Activated CD4-positive, alpha-beta T cell treated with anti-CD3 and anti-CD28 coated beads, Interleukin-2, Interleukin-6, amounts not matched to agents 100 ng/mL and 50 ng/mL, durations not matched to agents 16 hours and 8 hours (primary cell): ENCODE results near the gene CPLX3.

Experiments used
- DNase-seq: peaks from one replicate; pipeline ENCODE4 v3.0.0-alpha.2; 2020

CPLX3 gene

DNA sequence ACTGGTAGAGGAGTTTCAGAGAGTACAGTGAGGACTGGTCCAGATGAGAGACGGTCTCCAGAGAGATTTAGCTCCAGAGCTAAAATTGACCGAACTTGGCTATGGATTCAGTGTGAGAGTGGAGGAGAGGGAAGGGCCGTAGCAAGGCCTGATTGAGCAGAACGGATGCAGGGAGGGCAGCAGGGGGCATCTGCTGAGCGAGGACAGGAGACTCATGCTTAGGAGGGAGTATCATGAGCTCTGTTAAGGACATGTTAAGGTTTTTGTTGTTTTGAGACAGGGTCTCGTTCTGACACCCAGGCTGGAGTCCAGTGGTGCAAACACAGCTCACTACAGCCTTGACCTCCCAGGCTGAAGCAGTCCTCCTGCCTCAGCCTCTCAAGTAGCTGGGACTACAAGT lies 21.5 kb upstream of the CPLX3 start:
- DNase-seq: no peak

DNA sequence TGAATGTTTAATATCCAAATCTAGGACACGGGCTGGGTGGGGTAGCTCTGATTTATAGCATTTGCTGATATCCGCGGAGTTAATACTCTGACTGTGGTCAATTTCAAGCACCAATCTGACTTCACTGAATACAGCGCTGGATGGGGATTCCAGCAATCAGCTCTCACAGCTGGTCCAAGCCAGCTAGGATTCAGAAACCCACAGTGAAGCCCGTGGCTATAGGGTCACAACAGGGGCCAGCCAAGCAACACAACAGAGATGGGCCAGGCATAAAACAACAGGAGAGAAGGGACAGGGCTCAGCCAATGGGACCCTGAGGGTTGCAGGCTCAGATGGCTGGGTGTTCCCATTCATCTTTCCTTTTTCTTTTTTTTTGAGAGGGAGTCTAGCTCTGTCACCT lies 19.1 kb upstream of the CPLX3 start:
- no peak for DNase-seq

DNA sequence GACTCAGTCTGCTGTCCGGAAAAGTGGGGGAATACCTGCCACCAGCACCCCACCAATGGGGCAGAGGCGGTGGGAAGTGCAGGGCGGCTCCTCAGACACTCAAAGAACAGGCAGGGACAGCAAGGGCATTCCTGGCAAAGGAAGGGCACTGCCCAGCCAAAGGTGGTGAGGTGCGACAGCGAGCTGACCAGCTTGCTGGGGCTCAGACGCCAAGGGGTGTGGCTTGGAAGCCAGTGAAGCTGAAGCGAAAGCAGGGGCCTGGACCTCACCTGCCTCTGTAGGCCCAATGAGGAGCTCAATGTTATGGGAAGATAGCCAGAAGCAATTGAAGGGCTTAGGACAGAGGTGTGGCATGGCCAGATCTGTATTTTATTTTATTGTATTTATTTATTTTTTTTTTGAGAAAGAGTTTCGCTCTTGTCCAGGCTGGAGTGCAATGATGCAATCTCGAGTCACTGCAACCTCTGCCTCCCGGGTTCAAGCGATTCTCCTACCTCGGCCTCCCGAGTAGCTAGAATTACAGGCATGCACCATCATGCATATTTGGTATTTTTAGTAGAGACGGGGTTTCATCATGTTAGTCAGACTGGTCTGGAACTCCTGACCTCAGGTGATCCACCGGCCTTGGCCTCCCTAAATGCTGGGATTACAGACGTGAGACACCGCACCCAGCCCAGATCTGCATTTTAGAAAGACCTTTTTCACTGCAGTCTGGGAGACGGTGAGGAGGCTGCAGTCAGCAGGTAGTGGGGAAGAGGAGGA lies 18.2 kb upstream of the CPLX3 start:
- no peak for DNase-seq

DNA sequence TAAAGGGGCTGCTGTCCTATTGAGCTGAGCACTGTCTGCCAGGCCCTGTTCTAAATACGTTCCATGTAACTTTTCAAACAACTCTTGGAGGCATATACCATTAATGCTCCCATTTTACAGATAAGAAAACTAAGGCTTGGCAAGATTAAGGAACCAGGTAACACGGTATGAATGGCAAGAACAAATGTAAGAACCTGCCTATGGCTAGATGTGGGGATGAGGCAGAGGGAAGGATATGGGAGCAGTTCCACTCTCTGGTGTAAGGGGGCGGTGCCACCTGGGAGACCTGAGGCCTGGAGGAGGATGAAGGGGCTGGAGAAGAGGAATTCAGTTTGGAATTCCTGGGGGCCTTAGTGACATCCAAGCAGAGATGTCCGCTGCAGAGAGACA lies 17.6 kb upstream of the CPLX3 start:
- no peak for DNase-seq

DNA sequence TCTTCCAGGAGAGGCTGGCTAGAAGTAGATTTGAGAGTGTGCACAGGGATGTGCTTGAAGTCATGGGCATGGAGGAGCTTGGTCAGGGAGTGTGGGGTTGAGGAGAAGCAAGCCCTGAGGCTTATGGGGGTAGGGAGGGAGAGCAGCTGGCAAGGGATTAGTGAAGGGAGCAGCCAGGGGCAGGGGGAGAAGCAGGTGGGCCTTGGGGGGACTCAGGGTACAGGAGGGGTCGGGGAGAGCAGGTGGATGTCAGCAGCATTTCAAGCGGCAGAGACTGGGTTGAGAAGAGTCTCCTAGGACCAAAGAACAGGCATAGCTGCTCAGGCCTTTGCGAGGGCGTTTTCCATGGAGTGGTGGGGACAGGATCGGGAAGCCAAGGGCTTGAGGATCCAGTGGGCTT lies 17.2 kb upstream of the CPLX3 start:
- DNase-seq: no peak

DNA sequence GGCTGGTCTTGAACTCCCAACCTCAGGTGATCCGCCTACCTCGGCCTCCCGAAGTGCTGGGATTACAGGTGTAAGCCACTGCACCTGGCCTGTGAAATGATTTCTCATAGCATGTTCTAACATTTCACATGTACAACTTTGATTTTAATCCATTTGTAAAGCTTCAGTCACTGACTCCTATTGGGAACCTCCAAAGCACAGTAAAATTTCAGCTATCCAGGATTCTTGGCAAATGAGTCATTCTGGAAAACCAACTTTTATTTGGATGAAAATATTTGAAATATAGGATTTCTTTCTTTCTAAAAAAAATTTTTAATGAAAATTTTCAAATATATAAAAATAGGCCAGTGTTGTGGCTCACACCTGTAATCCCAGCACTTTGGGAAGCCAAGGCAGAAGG lies 16.5 kb upstream of the CPLX3 start:
- DNase-seq: no peak

DNA sequence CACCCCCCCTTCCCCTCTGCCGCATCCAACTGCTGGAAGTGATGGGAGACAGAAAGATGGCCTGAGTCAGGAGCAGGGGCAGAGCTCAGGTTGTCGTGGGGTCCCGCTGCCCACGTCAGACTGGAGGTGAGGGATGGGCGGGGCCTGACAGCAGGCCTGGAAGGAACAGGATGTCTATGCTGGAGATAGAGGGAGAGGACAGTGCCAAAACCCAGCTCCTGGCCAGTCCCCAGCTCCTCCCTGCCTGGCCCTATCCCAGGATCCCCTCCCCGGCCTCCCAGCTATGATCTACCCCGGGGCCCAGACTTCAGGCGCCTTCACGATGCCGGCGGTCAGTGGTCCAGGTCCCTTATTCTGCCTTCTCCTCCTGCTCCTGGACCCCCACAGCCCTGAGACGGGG lies 13.9 kb upstream of the CPLX3 start, which contains the start of gene LMAN1L:
TSS of gene LMAN1L (plus strand) at position 303 of the 400 bp plus-strand sequence. CDS start at position 323, 20 bp downstream.
- no peak for DNase-seq

DNA sequence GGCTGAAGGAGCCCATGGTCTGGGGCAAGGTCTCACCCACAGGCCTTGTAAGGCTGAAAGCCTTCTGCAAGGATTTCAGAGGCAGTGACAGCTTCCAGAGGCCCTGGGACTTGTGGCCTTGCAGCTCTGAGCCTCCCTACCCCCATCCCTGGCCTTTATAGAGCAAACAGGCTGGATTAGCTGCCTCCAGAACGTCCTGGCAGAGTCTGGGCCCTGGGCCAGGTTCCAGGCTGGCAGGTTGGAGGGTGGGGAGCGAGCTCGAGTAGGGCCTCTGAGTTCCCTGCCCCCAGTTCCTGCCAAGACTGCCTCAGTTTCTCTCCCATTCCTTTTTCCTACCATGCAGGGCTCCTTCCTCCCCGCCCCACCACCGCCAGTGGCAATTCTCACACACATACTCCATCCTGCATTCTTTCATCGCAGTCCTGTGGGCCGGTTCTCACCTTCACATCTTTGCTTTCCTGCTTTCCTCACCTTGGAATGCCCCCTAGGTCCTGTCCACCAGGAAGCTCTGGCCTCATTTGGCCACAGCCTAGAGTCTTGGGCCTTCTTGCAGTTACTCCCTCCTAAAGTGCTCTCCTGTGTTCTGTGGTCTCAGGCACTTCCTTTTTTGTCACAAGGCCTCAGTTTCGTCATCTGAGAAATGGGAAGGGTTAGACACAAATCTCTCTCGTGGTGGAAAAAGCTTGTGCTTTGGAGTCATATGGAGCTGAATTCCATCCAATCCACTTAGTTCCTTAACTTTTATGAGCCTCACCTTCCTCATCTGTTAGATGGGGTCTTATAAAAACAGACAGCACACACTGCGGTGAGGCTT lies 11.1 kb upstream of the CPLX3 start:
- no peak for DNase-seq

DNA sequence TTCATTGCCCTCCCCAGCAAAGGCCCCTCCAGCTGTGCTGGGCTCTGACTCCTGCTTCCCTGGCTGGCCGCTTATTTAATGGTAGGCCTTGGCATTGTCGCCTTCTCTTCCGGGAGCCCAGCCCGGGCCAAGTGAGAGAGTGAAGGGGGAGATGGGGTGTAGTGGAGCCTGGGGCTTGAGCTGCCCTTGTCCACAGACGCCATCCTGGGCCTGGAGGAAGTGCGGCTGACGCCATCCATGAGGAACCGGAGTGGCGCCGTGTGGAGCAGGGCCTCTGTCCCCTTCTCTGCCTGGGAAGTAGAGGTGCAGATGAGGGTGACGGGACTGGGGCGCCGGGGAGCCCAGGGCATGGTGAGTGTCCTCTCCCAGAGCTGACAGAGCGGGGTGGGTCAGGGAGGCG lies 10.5 kb upstream of the CPLX3 start:
- DNase-seq: no peak

DNA sequence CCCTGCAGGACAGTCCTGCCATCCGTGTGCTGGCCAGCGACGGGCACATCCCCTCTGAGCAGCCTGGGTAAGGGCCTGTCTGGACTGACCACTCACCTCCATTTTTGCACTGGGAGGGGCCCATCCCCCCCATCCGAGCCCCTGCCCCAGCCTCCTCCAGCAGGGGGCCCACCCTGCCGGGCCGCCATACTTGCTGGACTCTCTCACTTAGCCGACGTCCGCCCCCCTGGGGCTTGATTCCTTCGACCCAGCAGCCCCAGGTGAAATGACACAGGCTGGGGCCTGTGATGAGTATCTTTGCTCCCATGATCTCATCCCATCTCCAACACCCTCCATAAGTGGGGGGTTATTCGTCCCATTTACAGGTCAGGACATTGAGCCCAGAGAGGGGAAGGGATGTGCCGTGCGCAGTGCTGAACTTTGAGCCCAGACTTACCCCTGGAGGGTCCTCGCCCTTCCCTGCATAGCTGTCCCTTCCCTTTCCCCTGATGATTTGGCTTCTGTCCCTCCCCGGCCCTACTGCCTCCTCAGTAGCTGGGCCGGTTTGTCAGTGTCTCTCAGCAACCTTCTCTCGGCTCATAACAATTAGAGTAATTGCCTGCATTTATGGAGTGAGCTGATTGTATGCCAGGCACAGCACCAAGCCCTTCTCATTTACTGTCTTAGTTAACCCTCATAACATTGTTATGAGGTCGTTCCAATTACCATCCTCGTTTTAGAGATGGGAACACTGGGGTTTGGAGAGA lies 9.6 kb upstream of the CPLX3 start:
- no peak for DNase-seq

DNA sequence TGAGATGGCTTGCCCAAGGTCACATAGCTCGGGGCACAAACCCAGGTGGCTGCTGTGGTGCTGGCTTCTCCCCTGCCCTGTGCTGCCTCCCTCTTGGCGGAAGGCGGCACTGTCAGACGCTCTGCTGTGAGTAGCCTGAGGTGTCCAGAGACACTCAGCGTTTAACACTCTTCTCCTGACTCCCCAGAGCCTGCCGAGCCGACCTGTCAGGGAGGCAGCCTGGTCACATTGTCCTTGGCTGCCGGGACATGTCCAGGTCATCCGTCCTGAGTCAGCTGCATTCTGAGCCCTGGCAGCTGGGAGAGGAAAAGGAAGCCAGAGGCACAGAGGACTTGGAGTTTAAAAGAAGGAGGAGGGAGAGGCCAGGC lies 9.1 kb upstream of the CPLX3 start:
- no peak for DNase-seq

DNA sequence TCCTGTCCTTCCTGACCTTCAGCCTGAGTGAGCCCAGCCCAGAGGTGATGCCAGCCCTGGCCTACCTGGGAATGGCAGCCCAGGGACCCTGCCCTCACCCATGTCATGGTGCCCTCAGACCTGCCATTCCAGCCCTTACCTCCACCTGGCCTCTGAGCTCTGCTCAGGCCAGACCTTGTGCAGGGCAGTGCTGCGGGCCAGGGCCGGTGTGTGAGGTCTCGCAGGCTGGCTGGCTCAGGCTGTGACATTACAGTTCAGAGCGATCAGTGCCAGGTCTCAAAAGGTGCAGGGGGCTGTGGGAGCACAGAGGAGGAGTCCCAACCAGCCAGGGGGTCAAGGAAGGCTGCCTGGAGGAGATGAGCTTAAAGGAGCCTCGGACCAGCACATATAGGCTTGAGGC lies 6.4 kb upstream of the CPLX3 start:
- no peak for DNase-seq

DNA sequence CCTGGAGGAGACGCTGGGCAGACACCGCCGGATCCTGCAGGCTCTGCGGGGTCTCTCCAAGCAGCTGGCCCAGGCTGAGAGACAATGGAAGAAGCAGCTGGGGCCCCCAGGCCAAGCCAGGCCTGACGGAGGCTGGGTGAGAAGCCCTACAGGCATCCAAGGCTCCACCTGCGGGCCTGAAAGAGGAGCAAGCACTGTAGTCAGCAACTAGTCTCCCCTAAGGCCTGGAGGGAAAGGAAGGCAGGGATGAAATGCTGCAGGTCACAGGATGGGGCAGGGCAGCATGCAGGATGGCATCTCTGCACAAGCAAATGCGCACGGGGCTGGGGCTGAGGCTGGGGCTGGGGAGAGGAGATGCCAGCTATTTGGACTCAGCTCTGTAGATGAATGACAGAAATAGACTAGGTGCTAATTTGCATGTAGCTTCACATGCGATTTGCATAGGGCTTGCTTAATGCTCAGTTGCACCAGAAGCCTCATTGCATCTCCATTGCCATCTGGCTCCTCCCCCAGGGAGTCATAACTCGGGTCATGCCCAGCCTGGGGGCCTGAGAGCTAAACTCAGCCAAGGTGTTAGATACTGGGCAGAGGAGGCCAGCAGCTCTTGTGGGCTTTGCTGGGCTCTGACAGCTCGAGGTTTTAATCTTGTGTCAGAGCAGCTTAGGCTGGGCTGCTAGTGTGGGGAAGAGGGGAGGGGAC lies 5.2 kb upstream of the CPLX3 start:
- DNase-seq: no peak

DNA sequence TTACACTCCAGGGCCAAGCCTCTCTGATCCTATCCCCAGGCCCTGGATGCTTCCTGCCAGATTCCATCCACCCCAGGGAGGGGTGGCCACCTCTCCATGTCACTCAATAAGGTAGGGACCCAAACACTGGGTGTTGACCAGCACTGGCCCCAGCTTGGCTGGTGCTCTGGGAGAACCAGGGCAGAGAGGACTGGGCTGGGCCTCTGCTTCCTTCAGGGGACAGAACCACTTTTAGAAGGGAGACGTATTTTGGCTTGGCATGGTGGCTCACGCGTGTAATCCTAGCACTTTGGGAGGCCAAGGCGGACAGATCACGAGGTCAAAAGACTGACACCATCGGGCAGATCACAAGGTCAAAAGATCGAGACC lies 4.7 kb upstream of the CPLX3 start:
- DNase-seq: no peak

DNA sequence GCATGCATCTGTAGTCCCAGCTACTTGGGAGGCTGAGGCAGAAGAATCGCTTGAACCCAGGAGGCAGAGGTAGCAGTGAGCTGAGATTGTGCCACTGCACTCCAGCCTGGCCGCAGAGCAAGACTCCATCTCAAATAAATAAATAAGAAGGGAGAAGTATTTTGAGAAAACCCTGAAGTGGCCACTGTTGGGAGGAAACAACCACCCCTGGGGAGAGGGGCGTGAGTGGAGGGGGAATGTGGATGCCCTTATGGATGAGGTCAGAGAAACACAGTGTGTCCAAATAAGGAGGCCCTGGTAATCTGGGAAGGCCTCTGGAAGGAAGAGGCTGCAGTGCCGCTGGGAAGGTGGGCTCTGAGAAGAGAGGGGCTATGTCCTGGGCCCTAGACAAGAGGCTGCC lies 4.2 kb upstream of the CPLX3 start:
- DNase-seq: no peak

DNA sequence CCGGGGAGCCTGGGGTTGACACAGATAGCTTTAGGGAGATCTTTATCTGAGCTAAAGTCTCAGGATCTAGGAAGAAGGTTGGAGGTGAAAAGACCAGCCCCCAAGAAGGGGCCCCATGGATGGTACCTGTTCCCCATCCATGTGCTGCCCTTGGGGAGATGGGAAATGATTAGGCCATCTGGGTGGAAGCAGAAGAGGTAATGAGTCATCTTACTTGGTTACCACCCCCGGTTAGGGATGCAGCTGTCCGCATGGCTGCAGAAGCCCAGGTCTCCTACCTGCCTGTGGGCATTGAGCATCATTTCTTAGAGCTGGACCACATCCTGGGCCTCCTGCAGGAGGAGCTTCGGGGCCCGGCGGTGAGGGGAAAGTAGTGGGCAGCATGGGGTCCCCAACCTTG lies 3.1 kb upstream of the CPLX3 start:
- DNase-seq: no peak

DNA sequence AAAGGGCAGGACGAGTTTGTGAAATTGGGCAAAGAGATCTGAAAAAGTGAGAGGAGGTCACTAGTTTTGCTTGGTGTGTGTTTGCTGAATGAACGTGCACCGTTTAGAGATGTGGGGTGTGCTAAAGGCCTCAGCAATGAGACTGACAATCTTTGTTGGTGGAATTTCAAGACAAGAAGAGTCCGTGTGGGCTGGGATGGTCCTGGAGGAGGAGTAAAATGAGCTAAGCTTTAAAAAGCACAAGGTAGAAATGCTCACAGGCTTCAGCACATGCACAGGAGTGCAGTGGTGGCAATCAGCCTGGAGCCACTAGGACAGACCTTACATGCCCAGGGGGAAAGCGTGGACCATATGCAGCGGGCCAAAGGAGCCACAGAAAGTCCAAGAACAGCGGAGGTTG lies 1.5 kb upstream of the CPLX3 start:
- no peak for DNase-seq

DNA sequence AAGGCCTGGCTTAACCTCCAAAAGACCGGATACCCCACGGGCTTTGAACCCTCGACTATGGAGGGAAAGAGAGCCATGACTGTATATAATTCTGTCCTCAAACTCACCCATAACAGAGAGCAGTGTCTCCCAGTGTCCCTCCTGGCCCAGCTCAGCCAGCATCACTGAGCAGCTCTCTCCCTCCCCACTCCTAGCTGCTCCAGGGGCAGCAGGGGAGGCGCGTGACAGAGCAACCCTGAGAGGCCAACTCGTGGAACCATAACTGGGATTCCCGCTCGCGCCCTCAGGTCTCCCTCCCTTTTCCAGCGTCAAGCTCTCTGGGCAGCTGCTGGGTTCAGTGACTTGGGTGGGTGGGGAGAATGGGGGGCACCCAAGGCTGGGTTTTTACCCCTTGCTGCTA lies 561 bp upstream of the CPLX3 start:
- DNase-seq: no peak

DNA sequence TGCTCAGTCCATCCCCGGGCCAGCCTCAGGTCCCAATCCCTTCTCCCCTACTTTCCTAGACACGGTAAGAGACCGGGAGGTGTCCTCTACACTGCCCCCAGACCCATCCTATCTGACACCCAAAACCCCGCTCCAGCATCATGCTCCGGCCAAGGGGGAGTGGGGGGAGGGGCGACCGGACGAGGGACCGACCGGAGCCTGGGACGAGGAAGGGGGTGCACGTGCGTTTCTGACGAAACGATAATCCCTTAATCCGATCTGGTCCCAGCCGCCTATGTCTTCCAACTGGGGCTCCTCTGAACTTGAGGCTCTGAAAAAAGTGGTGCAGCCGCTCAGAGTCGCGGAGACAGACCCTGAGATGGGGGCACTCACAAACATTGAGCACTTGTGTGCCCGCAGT lies 494 bp downstream of the CPLX3 start:
- no peak for DNase-seq

DNA sequence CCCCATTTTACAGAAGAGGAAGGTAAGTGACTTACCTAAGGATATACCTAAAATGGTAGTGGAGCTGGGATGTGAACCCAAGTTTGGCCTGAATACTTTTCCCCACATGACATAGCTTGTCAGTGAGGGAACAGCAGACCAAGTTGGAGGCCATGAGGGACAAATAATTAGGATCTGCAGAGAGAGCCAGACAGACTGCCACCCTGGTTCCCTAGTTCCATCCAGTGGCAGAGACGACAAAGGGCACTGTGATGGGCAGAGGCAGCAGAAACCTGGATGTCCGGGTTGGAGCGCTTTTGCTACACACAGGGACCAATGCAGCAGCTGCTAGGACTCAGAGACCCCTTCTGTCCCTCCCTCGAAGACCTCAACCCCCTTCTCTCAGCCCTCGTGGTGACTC lies 1.2 kb downstream of the CPLX3 start:
- no peak for DNase-seq

DNA sequence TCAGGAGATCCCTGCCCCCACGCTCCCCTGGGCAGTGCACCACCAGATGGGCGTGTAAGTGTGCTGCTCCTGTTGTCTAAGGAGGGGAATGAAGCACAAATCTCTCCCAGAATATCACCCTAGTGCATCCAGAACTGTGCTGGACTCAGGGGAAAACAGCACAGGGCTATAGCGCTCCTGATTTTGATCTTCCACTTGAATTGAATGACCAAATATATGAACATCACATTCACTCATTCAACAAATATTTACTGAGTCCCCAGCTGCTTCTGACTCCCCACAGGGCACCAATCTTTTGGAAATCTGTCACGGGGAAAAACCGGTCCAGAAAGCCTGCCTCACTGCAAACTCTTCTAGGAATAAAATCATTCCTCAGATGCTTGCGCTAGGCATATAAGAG lies 2.4 kb downstream of the CPLX3 start:
- no peak for DNase-seq

DNA sequence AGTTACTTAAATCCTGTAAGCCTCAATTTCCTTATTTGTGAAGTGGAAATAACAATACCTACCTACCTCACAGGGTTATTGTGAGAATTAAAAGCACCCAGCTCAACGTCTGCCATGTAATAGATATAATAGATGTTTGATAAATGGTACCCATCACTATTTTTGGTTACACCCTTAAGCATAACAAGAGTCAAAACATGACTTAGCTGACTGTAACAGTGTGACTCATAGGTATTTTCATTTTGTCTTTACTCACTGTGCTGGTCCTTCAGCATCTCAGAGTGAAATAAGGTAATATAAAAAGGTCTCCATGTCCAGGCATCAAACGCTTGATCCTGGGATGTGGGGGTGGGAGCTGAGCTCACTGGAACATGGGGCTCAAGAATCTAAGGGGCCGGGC lies 3.1 kb downstream of the CPLX3 start:
- DNase-seq: peak; percentile 58

DNA sequence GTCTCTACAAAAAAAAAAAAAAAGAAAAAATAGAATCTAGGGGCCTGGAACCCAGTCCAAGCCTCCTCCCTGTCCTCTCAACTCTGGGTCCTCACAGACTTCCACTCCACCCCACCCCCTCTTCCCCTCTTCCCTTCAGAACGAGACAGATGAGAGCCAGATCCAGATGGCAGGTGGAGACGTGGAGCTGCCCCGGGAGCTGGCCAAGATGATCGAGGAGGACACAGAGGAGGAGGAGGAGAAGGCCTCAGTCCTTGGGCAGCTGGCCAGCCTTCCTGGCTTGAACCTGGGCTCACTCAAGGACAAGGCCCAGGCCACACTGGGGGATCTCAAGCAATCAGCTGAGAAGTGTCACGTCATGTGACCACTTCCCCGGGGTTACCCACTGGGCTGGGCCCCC lies 3.6 kb downstream of the CPLX3 start:
- DNase-seq: no peak
